Measurements from ENCODE around the gene RASA4B.

Gene RASA4B

DNA sequence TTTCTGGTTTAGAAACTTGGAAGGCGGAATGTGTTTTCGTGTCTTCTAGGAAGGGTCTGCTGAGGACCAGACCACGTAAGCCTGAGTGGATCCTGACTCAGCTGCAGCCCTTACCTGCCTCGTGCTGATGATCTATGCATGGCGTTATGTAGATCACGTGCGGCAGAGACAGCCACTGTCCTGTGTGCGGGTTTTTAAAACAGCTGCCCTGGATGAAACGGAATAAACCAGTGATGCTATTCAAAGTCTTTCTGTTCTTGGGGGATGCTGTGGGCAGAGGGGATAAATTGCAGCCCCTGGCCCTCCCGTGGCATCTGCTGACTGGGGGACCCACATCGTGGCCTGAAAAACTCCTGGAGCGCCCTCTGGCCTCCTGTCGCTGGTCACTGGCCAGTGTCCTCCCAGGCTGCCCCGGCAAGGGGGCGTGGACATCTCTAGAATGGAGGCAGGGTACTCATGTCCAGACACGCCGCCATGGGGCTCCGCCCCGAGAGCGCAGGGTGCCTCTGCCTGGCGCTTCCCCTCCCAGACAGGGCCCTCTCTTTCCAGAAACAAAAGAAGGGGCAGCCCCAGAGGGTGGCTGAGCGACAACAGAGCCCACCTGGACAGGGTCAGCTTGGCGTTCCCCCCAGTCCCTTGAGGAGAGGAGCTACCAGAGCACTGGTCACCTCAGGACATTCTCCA lies 66.1 kb downstream of the RASA4B start:
- no peak for DNase-seq

DNA sequence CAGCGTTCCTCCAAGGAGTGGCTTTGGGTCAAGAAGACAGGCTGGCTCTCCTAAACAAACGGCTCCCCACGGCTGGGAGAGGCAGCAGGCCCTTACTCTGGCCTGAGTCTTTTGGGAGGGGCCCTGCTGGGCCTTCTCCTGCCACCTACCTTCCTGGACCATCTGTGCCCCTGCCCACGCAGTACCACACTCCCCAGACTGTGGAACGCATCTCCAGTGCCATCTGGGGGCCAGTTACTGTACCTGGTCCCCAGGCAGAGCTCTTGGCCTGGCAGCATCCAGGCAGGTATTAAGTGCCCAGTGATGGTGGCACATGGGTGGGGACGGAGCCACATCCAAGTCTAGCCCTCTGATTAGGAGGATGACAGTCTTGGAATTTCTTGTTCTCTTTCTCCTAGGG lies 67.3 kb downstream of the RASA4B start:
- DNase-seq: peak in 2 of 4 experiments; percentile 24 to 40

DNA sequence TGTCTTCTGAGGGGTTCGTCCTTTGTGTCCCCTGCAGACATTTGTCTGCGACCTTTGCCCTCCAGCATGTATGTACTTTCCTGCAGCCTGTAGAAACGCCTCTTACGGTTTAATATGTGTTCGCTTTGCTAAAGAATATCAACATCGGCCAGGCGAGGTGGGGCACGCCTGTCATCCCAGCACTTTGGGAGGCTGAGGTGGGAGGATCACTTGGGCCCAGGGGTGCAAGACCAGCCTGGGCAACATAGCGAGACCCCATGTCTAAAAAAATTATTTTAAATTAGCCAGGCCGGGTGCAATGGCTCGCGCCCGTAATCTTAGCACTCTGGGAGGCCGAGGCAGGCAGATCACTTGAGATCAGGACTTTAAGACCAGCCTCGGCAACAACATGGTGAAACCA lies 68.4 kb downstream of the RASA4B start:
- DNase-seq: no peak

DNA sequence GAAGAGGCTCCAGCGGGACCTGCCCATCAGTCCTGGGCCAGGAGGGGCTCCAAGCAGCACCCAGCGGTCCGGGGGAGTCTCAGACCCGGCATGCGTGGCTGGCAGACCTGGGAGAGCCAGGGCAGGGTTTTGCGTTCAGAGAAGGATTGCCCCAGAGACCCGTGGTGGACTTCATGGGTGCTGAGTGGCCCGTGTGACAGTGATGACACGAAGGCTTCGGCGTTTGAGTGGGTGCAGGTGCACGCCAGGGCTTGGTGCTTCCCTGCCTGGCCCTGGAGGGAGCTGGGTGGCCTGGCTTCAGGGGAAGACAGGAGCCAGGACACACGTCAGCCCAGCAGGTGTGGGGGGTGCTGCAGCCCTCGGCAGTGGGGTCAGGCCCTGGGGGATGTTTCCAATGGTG lies 70.3 kb downstream of the RASA4B start:
- no peak for DNase-seq

DNA sequence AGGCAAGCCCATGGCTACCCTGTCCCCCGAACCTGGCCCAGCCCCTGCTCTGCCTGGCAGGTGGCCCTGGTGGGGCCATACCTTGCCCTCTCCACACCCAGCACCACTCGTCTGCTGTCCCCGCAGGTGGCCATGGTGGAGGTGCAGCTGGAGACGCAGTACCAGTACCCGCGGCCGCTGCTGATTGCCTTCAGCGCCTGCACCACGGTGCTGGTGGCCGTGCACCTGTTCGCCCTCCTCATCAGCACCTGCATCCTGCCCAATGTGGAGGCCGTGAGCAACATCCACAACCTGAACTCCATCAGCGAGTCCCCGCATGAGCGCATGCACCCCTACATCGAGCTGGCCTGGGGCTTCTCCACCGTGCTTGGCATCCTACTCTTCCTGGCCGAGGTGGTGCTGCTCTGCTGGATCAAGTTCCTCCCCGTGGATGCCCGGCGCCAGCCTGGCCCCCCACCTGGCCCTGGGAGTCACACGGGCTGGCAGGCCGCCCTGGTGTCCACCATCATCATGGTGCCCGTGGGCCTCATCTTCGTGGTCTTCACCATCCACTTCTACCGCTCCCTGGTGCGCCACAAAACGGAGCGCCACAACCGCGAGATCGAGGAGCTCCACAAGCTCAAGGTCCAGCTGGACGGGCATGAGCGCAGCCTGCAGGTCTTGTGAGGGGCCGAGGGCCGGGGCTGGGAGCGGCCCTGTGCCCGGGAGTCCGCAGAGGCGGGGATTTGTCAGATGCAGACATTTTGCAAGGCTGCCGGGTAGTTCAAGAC lies 71.0 kb downstream of the RASA4B start:
- DNase-seq: no peak

DNA sequence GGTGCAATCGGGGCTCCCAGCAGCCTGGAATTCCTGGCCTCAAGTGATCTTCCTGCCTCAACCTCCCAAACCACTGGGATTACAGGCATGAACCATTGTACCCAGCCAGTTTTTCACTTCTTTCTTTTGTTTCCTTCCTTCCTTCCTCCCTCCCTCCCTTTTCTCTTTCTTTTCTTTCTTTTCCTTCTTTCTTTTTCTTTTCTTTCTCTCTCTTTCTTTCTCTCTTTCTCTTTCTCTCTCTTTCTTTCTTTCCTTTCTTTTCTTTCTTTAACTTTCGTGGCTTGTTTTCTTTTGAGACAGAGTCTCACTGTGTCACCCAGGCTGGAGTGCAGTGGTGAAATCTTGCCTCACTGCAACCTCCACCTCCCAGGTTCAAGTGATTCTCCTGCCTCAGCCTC lies 71.9 kb downstream of the RASA4B start:
- no peak for DNase-seq

DNA sequence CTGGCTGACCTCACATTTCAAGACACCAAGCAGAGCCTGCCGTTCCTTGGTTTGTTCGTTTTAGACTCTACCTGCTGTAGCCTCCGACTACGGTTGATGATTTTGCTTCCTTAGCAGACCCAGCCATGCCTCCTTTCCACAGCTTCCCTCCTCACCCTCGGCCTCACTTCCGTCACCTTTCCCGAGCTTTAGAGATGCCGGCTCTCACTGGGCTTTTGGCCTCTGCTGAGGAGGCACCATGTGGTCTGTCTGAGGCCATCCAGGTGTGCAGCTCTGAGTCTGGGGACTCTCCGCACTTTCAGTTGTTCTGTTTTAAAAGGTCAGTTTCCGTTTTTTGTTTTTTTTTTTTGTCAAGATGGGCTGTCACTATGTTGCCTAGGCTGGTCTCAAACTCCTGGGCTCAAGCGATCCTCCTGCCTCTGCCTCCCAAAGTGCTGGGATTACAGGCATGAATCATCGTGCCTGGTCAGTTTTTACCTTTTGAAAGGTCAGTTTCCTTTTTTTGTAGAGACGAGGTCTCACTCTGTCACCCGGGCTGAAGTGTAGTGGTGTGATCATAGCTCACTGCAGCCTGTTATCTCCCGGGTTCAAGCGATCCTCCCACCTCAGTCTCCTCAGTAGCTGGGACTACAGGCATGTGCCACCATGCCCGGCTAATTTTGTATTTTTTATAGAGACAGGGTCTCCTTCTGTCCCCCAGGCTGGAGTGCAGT lies 72.5 kb downstream of the RASA4B start:
- DNase-seq: no peak

DNA sequence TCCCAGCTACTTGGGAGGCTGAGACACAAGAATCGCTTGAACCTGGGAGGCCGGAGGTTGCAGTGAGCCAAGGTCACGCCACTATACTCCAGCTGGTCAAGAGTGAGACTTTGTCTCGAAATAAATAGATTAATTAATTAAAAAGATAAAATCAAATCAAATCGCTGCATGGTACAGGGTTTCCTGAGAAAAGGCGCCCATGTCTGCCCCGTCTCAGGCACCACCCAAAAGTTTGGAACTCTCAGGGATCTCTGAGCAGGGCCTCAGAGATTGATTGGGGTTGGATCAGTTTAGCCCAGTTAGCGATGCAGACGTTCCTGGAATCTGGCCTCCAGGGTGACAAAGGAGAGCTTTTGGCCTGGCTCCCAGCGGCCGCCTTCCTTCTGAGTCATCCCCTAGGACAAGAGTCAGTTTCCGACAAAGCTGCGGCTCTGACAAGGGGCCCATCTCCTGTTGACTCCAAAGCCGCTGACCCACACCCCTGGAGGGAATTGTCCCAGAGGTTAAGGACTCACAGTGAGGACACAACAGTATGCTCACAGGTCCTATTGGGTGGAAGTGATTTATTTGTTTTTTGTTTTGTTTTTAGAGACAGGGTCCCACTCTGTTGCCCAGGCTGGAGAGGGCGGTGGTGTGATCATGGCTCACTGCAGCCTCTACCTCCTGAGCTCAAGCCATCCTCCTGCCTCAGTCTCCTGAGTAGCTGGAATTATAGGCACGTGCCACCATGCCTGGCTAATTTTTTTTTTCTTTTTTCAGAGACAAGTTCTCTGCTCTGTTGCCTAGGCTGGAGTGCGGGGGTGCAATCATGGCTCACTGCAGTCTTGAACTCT lies 77.4 kb downstream of the RASA4B start:
- DNase-seq: no peak

DNA sequence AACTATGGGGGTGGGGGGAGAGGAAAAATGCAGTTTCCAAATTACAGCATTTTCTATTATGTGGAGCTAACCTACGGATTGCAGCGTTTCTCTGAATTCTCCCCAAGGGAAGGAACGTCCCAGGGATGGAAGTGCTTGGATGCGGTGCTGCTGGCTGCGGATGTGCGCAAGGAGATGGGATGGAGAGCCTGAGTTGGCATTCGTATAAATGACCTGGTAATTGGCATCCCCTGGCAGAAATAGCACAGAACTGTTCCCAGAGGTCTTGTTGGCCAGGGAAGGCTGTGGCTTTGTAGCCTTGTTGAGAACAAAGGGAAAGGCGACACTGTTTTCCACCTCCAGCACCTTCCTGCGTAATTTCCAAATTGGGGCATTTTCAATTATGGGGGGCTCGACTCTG lies 81.5 kb downstream of the RASA4B start:
- DNase-seq: no peak

DNA sequence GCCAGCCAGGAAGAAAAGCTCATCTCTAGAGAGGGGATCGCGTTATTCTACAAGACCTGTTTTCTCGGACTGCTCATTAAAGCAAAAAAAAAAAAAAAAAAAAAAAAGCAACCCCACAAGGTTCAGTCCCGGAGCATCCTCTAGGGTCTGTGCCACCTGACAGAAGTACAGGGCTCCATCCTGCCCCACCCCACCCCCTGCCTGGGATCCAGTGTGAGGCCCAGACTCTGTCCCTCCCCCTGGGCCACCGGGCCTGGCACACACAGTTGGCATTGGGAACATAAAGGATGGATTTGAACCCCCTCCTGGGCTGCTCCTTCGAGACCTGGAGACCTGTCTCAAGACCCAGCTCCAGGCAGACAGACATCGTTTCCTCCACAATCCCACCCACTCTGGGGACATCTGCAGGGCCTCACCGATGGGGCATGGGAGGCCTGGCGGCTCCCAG lies 83.5 kb downstream of the RASA4B start:
- no peak for DNase-seq

DNA sequence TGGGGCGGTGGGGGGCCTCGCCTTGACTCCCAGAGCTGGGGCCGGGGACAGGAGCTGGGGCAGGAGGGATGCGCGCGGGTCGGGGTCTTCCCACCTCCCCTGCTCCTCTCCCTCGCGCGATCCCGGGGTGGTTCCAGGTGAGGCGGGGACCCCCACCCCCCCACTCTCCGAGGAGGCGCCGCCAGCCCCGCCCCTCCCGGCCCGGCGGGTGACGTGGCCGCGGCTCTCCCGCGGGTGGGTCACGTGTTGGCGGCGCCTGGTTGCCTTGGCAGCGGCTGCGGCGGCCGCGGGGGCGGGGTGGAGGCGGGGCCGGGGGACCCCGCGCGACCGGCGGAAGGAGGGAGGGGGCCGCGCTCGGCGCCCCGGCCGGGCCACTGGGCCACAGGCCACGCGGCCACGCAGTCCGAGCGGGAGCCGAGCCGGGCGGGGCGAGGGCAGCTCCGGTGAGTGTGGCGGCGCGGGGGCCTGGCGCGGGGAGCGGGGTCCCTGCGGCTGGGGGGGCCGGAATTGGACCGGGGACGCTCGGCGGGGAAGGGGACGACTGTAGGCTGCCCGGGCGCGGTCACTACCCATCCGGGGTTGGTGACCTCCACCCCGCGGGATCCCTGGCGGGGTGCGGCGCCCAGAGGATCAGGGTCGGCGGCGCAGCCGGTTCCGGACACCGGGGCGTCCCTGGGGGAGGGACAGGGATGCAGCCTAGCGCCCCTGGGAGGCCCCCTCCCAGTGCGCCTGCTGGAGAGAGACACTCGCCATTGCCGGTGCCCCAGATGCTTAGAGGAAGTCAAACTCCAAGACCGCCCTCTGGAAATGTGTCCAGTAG lies 84.1 kb downstream of the RASA4B start, which contains the start of gene ORAI2:
TSS of gene ORAI2 (plus strand) at position 357 of the 820 bp plus-strand sequence. CDS start 5,382 bp downstream, outside the sequence.
- peak; percentile 53 to 88 (median 68) for DNase-seq

Measured in activated naive CD4-positive, alpha-beta T cell (primary cell).